Renal cortex interstitium (tissue), 15 donors: ENCODE results near the gene ZCCHC12. TPM values are rescaled to one million over a fixed set of nuclear protein-coding genes. Genes with fewer than 3 reads are reported as not detected.
"Not testable (repeated sequence)": the region's sequence is repeated elsewhere in the genome, so short reads cannot be mapped to it uniquely, and the experiment has no call there.

Experiments used
- DNase-seq, 11 donors: peaks; one replicate each; pipeline ENCODE4 v3.0.0-alpha.2; 2013; ENCODE audit warnings: low read depth in 9 of 11, low spot score in 4 of 11; ENCODE audit errors: extremely low read depth in 1 of 11
- long read RNA-seq, 16 experiments: transcript quantifications; one replicate each; lab custom pipeline, GENCODE V29; 2026
- polyA plus RNA-seq, 3 donors: library from polyadenylated mRNA; unstranded; fragments of 120-200 nt; gene quantifications; one replicate each; pipeline ENCODE4 v1.2.1, GENCODE V29; 2013; ENCODE audit not compliant: insufficient read length in 3 of 3

The ZCCHC12 gene
- polyA plus RNA-seq, result 1 to 10 TPM in 2 of 3 donors, under 1 TPM in 1; 0.62 to 1.2 (median 1.1) TPM
- long read RNA-seq, donor 1, result 0 reads
- long read RNA-seq, donor 2, partial matches to known transcripts, result 0 of 1 reads
- long read RNA-seq, donor 2, other reads (novel, unspliced or antisense), result 0 of 1 reads
- long read RNA-seq, donor 3, partial matches to known transcripts, result 0 of 1 reads
- long read RNA-seq, donor 3, other reads (novel, unspliced or antisense), result 0 of 1 reads
- long read RNA-seq, donor 4, result 0 reads
- long read RNA-seq, donor 5, result 0 reads
- long read RNA-seq, donor 6, partial matches to known transcripts, result 0 of 2 reads
- long read RNA-seq, donor 6, other reads (novel, unspliced or antisense), result 0 of 2 reads
- long read RNA-seq, donor 7, partial matches to known transcripts, result 0 of 1 reads
- long read RNA-seq, donor 7, other reads (novel, unspliced or antisense), result 0 of 1 reads
- long read RNA-seq, donor 8, result 0 reads
- long read RNA-seq, donor 9, result 0 reads
- long read RNA-seq, donor 10, partial matches to known transcripts, result 0 of 1 reads
- long read RNA-seq, donor 10, other reads (novel, unspliced or antisense), result 0 of 1 reads
- long read RNA-seq, donor 11, partial matches to known transcripts, result 0 of 1 reads
- long read RNA-seq, donor 11, other reads (novel, unspliced or antisense), result 0 of 1 reads
- long read RNA-seq, donor 12, result 0 reads
- long read RNA-seq, donor 13, partial matches to known transcripts, result 0 of 1 reads
- long read RNA-seq, donor 13, other reads (novel, unspliced or antisense), result 0 of 1 reads
- long read RNA-seq, donor 14, result 0 reads
- long read RNA-seq, donor 15, partial matches to known transcripts, result 0 of 1 reads
- long read RNA-seq, donor 15, other reads (novel, unspliced or antisense), result 0 of 1 reads
- long read RNA-seq, donor 16, partial matches to known transcripts, result 0 of 1 reads
- long read RNA-seq, donor 16, other reads (novel, unspliced or antisense), result 0 of 1 reads

GRCh38 chrX:118823263-118824172 is at the start of gene ZCCHC12:
Gene ZCCHC12 (plus strand): TSS chrX:118823824. CDS start chrX:118825245, 1,421 bp downstream.
- DNase-seq, result peak in 8 of 11 donors; percentile 33 to 68 (median 54)

- DNase-seq, result no peak
Measured at GRCh38 chrX:118779581-118779980, 44.0 kb upstream of the ZCCHC12 start.

GRCh38 chrX:118780509-118780908 is 43.1 kb upstream of the ZCCHC12 start:
- DNase-seq, result no peak

- no peak for DNase-seq
Measured at GRCh38 chrX:118780911-118781310, 42.7 kb upstream of the ZCCHC12 start.

GRCh38 chrX:118795528-118796280 is 27.9 kb upstream of the ZCCHC12 start:
- DNase-seq, result no peak

- no peak for DNase-seq
Measured at GRCh38 chrX:118802857-118803256, 20.8 kb upstream of the ZCCHC12 start.

- peak in 6 of 11 donors; percentile 4 to 30 (median 25) for DNase-seq
Measured at GRCh38 chrX:118807151-118808017, 16.2 kb upstream of the ZCCHC12 start.

- DNase-seq, result not testable (repeated sequence)
Measured at GRCh38 chrX:118817257-118817656, 6.4 kb upstream of the ZCCHC12 start.

- no peak for DNase-seq
Measured at GRCh38 chrX:118824173-118824730, 628 bp downstream of the ZCCHC12 start.

GRCh38 chrX:118825227-118825626 is 1.6 kb downstream of the ZCCHC12 start:
- DNase-seq, result no peak

- DNase-seq, result peak in 8 of 11 donors; percentile 13 to 51 (median 39)
Measured at GRCh38 chrX:118839334-118839958, 15.8 kb downstream of the ZCCHC12 start.

- peak in 9 of 11 donors; percentile 13 to 60 (median 45) for DNase-seq
Measured at GRCh38 chrX:118847676-118848075, 24.1 kb downstream of the ZCCHC12 start.

GRCh38 chrX:118853596-118853995 is 30.0 kb downstream of the ZCCHC12 start:
- no peak for DNase-seq

GRCh38 chrX:118855681-118856310 is 32.2 kb downstream of the ZCCHC12 start:
- peak in 1 of 11 donors; percentile 4 for DNase-seq

GRCh38 chrX:118857006-118857405 is 33.4 kb downstream of the ZCCHC12 start:
- DNase-seq, result no peak

GRCh38 chrX:118861338-118861737 is 37.7 kb downstream of the ZCCHC12 start:
- DNase-seq, result no peak
